Stimulated activated naive CD8-positive, alpha-beta T cell treated with anti-CD3 and anti-CD28 coated beads, Interleukin-15, Interleukin-2, amounts not matched to agents 100 U/mL and 50 U/mL, for 24 hours (primary cell): Measurements from ENCODE around the gene PPIL6.

Experiments
- ATAC-seq: fragments of 150-1000 bp; cut with Tn5 transposase; one replicate; pipeline ENCODE4 v1.10.0; 2021
- DNase-seq: peaks from one replicate; pipeline ENCODE4 v3.0.0; 2021

The PPIL6 gene

GRCh38 chr6:109362102-109362884 lies 78.1 kb downstream of the PPIL6 start:
- ATAC-seq (no peak), DNase-seq (no peak)

- no peak for DNase-seq
- ATAC-seq = no peak
Measured at GRCh38 chr6:109360791-109361190, 79.6 kb downstream of the PPIL6 start.

- no peak for ATAC-seq
- DNase-seq = no peak
Measured at GRCh38 chr6:109360281-109360680, 80.1 kb downstream of the PPIL6 start.

- ATAC-seq = no peak
Measured at GRCh38 chr6:109359248-109359647, 81.2 kb downstream of the PPIL6 start.

GRCh38 chr6:109358204-109358603 lies 82.2 kb downstream of the PPIL6 start:
- no peak for DNase-seq
- ATAC-seq = no peak

More at GRCh38 chr6:109359248-109359647, 81.2 kb downstream of the PPIL6 start:
- no peak for DNase-seq

GRCh38 chr6:109356237-109356636 lies 84.2 kb downstream of the PPIL6 start:
- DNase-seq (no peak), ATAC-seq (no peak)

GRCh38 chr6:109351231-109352130 lies 88.9 kb downstream of the PPIL6 start:
- no peak for DNase-seq
- no peak for ATAC-seq

- no peak for DNase-seq
- ATAC-seq = no peak
Measured at GRCh38 chr6:109349419-109349987, 90.9 kb downstream of the PPIL6 start.

- DNase-seq (no peak), ATAC-seq (no peak)
Measured at GRCh38 chr6:109348226-109348625, 92.2 kb downstream of the PPIL6 start.

- no peak for ATAC-seq
- DNase-seq = no peak
Measured at GRCh38 chr6:109347779-109348178, 92.6 kb downstream of the PPIL6 start.

- ATAC-seq (no peak), DNase-seq (no peak)
Measured at GRCh38 chr6:109345986-109346385, 94.4 kb downstream of the PPIL6 start.

- DNase-seq (no peak), ATAC-seq (no peak)
Measured at GRCh38 chr6:109344226-109344625, 96.2 kb downstream of the PPIL6 start.

- DNase-seq = no peak
- no peak for ATAC-seq
Measured at GRCh38 chr6:109343518-109343917, 96.9 kb downstream of the PPIL6 start.

GRCh38 chr6:109342911-109343310 lies 97.5 kb downstream of the PPIL6 start:
- DNase-seq = no peak
- no peak for ATAC-seq

- no peak for ATAC-seq
Measured at GRCh38 chr6:109342506-109342905, 97.9 kb downstream of the PPIL6 start.

GRCh38 chr6:109340811-109341210 lies 99.6 kb downstream of the PPIL6 start:
- DNase-seq (no peak), ATAC-seq (no peak)

More at GRCh38 chr6:109342506-109342905, 97.9 kb downstream of the PPIL6 start:
- no peak for DNase-seq
